HepG2 (cell line): ENCODE measurements around the gene CCNB1IP1. TPM values are rescaled to one million over a fixed set of nuclear protein-coding genes. Genes with fewer than 3 reads are reported as not detected.

Experiments used
- FOXA1 ChIP-seq, 2 experiments: fragments of 450-650 bp in 1 of 2; sonication (generic) in 1 of 2; formaldehyde crosslinking in 1 of 2; IDR thresholded peaks; 2 replicates each; pipeline versions ENCODE4 v1.4.0 to v1.6.1; 2016 to 2020; ENCODE audit warnings: missing genetic modification reagents in 1 of 2
- HDAC1 ChIP-seq: sonication (generic); formaldehyde crosslinking; IDR thresholded peaks from 2 replicates; pipeline ENCODE4 v1.5.1; 2020; ENCODE audit warnings: mild to moderate bottlenecking, missing genetic modification reagents
- KDM1A ChIP-seq: IDR thresholded peaks from 2 replicates; pipeline ENCODE4 v1.6.1; 2016; ENCODE audit warnings: missing compliant biosample characterization
- KLF13 ChIP-seq: sonication (generic); formaldehyde crosslinking; IDR thresholded peaks from 2 replicates; pipeline ENCODE4 v1.4.0; 2020; ENCODE audit warnings: mild to moderate bottlenecking, missing genetic modification reagents
- KLF9 ChIP-seq: IDR thresholded peaks from 2 replicates; pipeline ENCODE4 v1.6.1; 2016; ENCODE audit warnings: low read depth
- MEF2D ChIP-seq: sonication (generic); formaldehyde crosslinking; IDR thresholded peaks from 2 replicates; pipeline ENCODE4 v1.5.1; 2020; ENCODE audit warnings: mild to moderate bottlenecking, missing genetic modification reagents
- MIER2 ChIP-seq: IDR thresholded peaks from 2 replicates; pipeline ENCODE4 v1.6.1; 2016; ENCODE audit warnings: missing biosample characterization, missing genetic modification reagents
- NFE2L1 ChIP-seq: sonication (generic); formaldehyde crosslinking; IDR thresholded peaks from 2 replicates; pipeline ENCODE4 v1.4.0; 2020; ENCODE audit warnings: missing genetic modification reagents, mild to moderate bottlenecking, borderline replicate concordance
- PRMT3 ChIP-seq: sonication (generic); formaldehyde crosslinking; IDR thresholded peaks from 2 replicates; pipeline ENCODE4 v1.8.1; 2022; ENCODE audit warnings: low read depth, mild to moderate bottlenecking, moderate library complexity, missing genetic modification reagents, borderline replicate concordance
- ZNF556 ChIP-seq: sonication (generic); formaldehyde crosslinking; IDR thresholded peaks from 2 replicates; pipeline ENCODE4 v1.4.0; 2020; ENCODE audit warnings: mild to moderate bottlenecking, missing genetic modification reagents, borderline replicate concordance
- ZNF615 ChIP-seq: sonication (generic); formaldehyde crosslinking; IDR thresholded peaks from 2 replicates; pipeline ENCODE4 v1.5.0; 2020; ENCODE audit warnings: mild to moderate bottlenecking, missing genetic modification reagents, borderline replicate concordance
- ZNF674 ChIP-seq: sonication (generic); formaldehyde crosslinking; IDR thresholded peaks from 2 replicates; pipeline ENCODE4 v1.5.0; 2020; ENCODE audit warnings: low read depth, mild to moderate bottlenecking, missing genetic modification reagents
- ZNF879 ChIP-seq: sonication (generic); formaldehyde crosslinking; IDR thresholded peaks from 2 replicates; pipeline ENCODE4 v1.8.1; 2023; ENCODE audit warnings: missing genetic modification reagents
- polyA plus RNA-seq, 8 experiments: library from polyadenylated mRNA; depleted of rRNA in 3 of 8; stranded (reverse) in 7 of 8; unstranded in 1 of 8; fragments of >200 nt; fragmentation: Illumina TruSeq in 4 of 8; extraction: Trizol in 4 of 8; gene quantifications; 2 replicates each; pipeline versions ENCODE4 v1.2.1 to v1.2.3, GENCODE V29; 2011 to 2016; ENCODE audit warnings: low read depth in 4 of 8, missing spikeins in 1 of 8, mixed read lengths in 1 of 8; ENCODE audit not compliant: insufficient read depth in 1 of 8
- total RNA-seq, 5 experiments: library from RNA; depleted of rRNA; stranded (reverse); fragments of >200 nt; fragmentation: Illumina TruSeq; extraction: Trizol; gene quantifications; 2 replicates each; pipeline ENCODE4 v1.2.3, GENCODE V29; 2016; ENCODE audit warnings: low read depth in 1 of 5
- TF ChIP-seq, protein P1 (sequence below): sonication (generic); formaldehyde crosslinking; IDR thresholded peaks from 2 replicates; pipeline ENCODE4 v1.4.0; 2020; ENCODE audit warnings: missing genetic modification reagents, low read depth, mild to moderate bottlenecking, borderline replicate concordance
- TF ChIP-seq, protein P2 (sequence below): sonication (generic); formaldehyde crosslinking; IDR thresholded peaks from 2 replicates; pipeline ENCODE4 v1.5.0; 2020; ENCODE audit warnings: missing genetic modification reagents
- TF ChIP-seq, protein P3 (sequence below): sonication (generic); formaldehyde crosslinking; IDR thresholded peaks from 2 replicates; pipeline ENCODE4 v1.4.0; 2020; ENCODE audit warnings: mild to moderate bottlenecking, missing genetic modification reagents
- TF ChIP-seq, protein P4 (sequence below): sonication (generic); formaldehyde crosslinking; IDR thresholded peaks from 2 replicates; pipeline ENCODE4 v1.4.0; 2020; ENCODE audit warnings: missing genetic modification reagents

The CCNB1IP1 gene
- total and polyA plus RNA-seq, 2 of the 13 experiments (the other 11 are each of a cell fraction or from before 2014, with no cell fraction given): 98.3 to 125 TPM

DNA sequence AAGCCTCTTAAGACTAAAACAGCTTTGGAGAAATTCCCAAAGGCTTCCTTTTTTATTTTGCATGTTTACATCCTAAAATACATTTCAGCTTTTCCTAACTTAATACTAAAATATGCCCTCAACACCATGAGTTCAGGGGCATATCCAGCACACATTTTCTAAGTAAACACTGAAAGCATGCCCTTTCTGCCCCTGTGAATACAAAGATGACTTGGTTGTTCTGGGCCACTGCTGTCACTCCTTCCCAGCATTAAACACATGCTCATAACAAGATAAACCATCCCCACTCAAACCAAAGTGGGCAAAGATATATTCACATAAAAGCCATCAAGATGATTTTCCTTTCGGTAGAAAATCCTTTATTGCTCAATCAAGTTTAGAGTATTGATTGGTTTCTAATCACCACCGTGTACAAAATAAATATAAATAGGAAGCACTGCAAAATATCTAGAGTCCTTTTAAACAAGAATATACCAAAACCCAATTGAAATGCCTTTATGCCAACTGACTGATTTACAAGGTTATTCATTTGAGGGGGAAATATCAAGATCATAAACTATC lies 1.9 kb downstream of the CCNB1IP1 start (continued):
- TF ChIP-seq NFE2L1 (CRISPR knock-in tag) (no peak), KDM1A (CRISPR knock-in tag) (no peak), ZNF879 (CRISPR knock-in tag) (no peak), HDAC1 (CRISPR knock-in tag) (0 out of 2 replicates have a peak, but pooled peaks have one; percentile 33), ZNF615 (CRISPR knock-in tag) (no peak), ZNF556 (CRISPR knock-in tag) (no peak), FOXA1 (IDR thresholded peaks at IDR 0.05) (no peak), FOXA1 (CRISPR knock-in tag; IDR thresholded peaks at IDR 0.05) (peak; percentile 51; the same call in 1 of the 2 replicates), KLF13 (CRISPR knock-in tag) (no peak), ZNF674 (CRISPR knock-in tag) (no peak), MEF2D (CRISPR knock-in tag) (no peak), KLF9 (CRISPR knock-in tag) (no peak), MIER2 (CRISPR knock-in tag) (no peak), PRMT3 (CRISPR knock-in tag) (no peak)
- TF ChIP-seq, protein P1, sequence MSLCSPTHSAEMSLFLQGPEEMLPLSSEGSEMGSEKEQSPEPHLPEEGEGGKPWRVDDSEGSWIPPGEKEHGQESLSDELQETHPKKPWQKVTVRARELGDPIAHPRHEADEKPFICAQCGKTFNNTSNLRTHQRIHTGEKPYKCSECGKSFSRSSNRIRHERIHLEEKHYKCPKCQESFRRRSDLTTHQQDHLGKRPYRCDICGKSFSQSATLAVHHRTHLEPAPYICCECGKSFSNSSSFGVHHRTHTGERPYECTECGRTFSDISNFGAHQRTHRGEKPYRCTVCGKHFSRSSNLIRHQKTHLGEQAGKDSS (CRISPR knock-in tag): no peak
- TF ChIP-seq, protein P2, sequence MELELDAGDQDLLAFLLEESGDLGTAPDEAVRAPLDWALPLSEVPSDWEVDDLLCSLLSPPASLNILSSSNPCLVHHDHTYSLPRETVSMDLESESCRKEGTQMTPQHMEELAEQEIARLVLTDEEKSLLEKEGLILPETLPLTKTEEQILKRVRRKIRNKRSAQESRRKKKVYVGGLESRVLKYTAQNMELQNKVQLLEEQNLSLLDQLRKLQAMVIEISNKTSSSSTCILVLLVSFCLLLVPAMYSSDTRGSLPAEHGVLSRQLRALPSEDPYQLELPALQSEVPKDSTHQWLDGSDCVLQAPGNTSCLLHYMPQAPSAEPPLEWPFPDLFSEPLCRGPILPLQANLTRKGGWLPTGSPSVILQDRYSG: no peak
- TF ChIP-seq, protein P3, sequence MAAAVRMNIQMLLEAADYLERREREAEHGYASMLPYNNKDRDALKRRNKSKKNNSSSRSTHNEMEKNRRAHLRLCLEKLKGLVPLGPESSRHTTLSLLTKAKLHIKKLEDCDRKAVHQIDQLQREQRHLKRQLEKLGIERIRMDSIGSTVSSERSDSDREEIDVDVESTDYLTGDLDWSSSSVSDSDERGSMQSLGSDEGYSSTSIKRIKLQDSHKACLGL (CRISPR knock-in tag): no peak
- TF ChIP-seq, protein P4, sequence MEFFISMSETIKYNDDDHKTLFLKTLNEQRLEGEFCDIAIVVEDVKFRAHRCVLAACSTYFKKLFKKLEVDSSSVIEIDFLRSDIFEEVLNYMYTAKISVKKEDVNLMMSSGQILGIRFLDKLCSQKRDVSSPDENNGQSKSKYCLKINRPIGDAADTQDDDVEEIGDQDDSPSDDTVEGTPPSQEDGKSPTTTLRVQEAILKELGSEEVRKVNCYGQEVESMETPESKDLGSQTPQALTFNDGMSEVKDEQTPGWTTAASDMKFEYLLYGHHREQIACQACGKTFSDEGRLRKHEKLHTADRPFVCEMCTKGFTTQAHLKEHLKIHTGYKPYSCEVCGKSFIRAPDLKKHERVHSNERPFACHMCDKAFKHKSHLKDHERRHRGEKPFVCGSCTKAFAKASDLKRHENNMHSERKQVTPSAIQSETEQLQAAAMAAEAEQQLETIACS (CRISPR knock-in tag): no peak
